ENCODE data around the gene SRSF1. TPM values are rescaled to one million over a fixed set of nuclear protein-coding genes. Genes with fewer than 3 reads are reported as not detected.
"Not testable (repeated sequence)": the region's sequence is repeated elsewhere in the genome, so short reads cannot be mapped to it uniquely, and the experiment has no call there.

SRSF1 gene
- total RNA-seq, 2 experiments from 2014 or later, result 115 to 121 TPM

DNA sequence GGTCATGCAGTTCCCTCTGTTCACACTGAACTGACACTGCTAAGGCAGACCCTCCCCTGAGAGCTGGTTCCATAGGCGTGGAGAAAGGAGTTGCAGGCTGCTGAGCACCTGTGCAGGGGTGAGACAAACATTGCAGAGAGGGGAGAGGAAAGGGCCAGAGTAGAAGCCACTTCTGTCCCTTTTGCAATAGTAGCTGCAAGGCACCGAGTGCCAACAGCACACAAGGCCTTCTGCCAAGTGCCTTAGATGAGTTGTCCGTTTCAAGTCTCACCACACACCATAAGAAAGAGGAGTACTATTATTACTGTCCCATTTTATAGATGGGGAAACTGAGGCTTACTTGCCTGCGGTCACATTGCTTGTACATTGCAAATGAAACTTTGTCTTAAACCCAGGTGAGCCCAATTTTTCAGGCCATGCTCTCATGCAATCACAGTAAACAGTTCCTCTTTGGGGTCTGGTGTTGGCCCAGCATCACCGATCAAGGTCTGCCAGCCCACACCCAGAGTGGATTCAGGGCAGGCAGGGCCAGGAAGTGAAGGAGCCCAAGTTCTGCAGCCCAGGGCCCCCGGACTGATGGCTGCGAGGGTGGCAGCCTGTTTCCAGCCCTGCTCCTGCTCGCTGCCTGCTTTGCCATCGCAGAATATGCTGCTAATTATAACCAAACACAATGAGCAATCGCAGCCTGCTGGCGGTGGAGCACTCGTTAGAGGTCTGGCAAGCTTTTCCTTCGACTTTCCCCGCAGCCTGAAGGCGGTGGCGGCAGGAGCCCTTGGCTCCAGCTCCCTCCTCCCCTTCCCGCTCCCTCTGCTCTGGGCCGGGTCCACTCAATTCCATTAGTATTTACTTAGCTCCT is 39.4 kb upstream of the SRSF1 start:
- CTCF ChIA-PET, result no interaction called here
- TF ChIP-seq, protein P1, sequence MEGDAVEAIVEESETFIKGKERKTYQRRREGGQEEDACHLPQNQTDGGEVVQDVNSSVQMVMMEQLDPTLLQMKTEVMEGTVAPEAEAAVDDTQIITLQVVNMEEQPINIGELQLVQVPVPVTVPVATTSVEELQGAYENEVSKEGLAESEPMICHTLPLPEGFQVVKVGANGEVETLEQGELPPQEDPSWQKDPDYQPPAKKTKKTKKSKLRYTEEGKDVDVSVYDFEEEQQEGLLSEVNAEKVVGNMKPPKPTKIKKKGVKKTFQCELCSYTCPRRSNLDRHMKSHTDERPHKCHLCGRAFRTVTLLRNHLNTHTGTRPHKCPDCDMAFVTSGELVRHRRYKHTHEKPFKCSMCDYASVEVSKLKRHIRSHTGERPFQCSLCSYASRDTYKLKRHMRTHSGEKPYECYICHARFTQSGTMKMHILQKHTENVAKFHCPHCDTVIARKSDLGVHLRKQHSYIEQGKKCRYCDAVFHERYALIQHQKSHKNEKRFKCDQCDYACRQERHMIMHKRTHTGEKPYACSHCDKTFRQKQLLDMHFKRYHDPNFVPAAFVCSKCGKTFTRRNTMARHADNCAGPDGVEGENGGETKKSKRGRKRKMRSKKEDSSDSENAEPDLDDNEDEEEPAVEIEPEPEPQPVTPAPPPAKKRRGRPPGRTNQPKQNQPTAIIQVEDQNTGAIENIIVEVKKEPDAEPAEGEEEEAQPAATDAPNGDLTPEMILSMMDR (IDR thresholded peaks at IDR 0.05), result no peak

DNA sequence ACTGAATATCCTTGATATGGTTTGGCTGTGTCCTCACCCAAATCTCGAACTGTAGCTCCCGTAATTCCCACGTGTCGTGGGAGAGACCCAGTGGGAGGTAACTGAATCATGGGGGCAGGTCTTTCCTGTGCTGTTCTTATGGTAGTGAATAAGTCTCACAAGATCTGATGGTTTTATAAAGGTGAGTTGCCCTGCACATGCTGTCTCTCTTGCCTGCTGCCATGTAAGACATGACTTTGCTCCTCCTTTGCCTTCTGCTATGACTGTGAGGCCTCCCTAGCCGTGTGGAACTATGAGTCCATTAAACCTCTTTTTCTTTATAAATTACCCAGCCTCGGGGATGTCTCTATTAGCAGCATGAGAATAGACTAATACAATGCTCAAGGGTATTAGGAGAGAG is 37.2 kb upstream of the SRSF1 start:
- H3K9me3 Mint-ChIP-seq; H3K36me3 Mint-ChIP-seq (ENCODE audit: low read depth); H3K4me1 ChIP-seq (ENCODE audit: insufficient read depth, low read length); H3K9me3 ChIP-seq (ENCODE audit: control insufficient read depth in 1 of 2, insufficient read depth in 1 of 2, low read length in 2 of 2); H3K4me1 Mint-ChIP-seq (ENCODE audit: low read depth); H3K4me3 Mint-ChIP-seq; POLR2A ChIA-PET; intact Hi-C loops (cut with DNase I, micrococcal nuclease); H3K36me3 ChIP-seq (ENCODE audit: insufficient read depth, low read length); ATAC-seq (ENCODE audit: poor library complexity); CTCF ChIA-PET; H3K27ac ChIP-seq (ENCODE audit: low read depth in 1 of 2, low read length in 2 of 2); H3K4me3 ChIP-seq (ENCODE audit: low read length); DNase-seq; H3K27ac Mint-ChIP-seq: not testable (repeated sequence)
- H3K27me3 ChIP-seq (ENCODE audit: control insufficient read depth in 1 of 2, insufficient read depth in 2 of 2, low read length in 2 of 2), result peaks cover 0 to 10% of the 10 kb centered on the region in 2 experiments
- H3K27me3 Mint-ChIP-seq, result peaks cover 53% of the 10 kb centered on the region

More for the DNA sequence above, 39.4 kb upstream of the SRSF1 start:
- Histone ChIP-seq H3K4me3 (ENCODE audit: low read length) (no peak overlapping the region), H3K27me3 (ENCODE audit: control insufficient read depth in 1 of 2, insufficient read depth in 2 of 2, low read length in 2 of 2) (peaks cover 0 to 10% of the 10 kb centered on the region in 2 experiments), H3K4me1 (ENCODE audit: insufficient read depth, low read length) (no peaks in the 10 kb centered on the region), H3K36me3 (ENCODE audit: insufficient read depth, low read length) (no peaks in the 10 kb centered on the region), H3K27ac (ENCODE audit: low read depth in 1 of 2, low read length in 2 of 2) (no peak overlapping the region), H3K9me3 (ENCODE audit: control insufficient read depth in 1 of 2, insufficient read depth in 1 of 2, low read length in 2 of 2) (no peaks in the 10 kb centered on the region)
- H3K9me3 Mint-ChIP-seq, result no peaks in the 10 kb centered on the region
- no peaks in the 10 kb centered on the region for H3K4me1 Mint-ChIP-seq (ENCODE audit: low read depth)
- no peak overlapping the region for H3K27ac Mint-ChIP-seq
- peaks cover 41% of the 10 kb centered on the region for H3K27me3 Mint-ChIP-seq
- POLR2A ChIA-PET, result no interaction called here
- ATAC-seq (ENCODE audit: poor library complexity), result no peak
- no peak overlapping the region for H3K4me3 Mint-ChIP-seq
- no peak for DNase-seq
- intact Hi-C loops (cut with DNase I, micrococcal nuclease), result no loop called here
- no peaks in the 10 kb centered on the region for H3K36me3 Mint-ChIP-seq (ENCODE audit: low read depth)

DNA sequence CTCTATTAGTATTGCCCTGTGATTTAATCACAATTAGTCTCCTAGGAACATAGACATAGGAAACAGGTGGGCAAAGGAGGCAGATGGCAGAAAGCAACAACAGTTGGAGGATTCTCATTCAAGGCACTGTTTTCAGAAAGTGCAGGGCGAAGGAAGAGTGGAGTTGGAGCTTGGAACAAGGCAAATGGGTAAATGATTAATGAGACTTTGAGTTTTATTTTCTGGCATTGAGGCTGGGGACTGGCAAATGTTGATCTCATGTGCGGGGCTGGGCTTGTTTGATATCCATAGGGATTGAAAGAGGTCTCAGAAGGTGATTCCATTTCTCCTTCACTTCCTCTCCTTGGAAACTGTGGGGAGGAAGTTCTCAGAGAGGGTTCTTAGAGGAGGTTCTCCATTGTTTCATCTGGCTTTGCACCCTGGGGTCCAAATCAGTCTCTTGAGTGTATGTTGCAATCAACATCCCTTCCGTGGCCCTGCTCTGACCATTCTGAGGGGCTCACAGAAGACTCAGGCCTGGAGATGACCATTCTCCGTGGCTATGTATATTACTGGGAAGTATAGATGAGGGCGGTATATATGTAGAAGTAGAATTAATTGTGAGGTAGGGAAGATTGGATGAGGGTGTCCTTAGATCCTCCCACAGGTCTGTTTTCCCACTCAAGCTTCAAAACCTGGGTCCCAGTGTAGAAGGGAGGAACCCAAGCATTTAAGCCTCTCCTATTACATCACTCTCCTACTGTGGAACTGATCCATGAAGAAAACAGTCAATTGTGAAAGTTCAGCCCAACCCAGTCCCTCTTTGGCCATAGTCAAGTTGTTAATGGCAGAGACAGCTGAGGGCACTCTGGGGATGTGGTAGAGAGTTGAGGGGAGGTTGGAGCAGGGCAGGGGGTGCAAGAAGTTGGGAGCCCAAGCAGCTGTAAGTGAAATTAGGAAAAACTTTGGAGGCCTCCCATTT is 36.5 kb upstream of the SRSF1 start:
- ChIA-PET POLR2A (no interaction called here), CTCF (no interaction called here)
- Mint-ChIP-seq H3K4me3 (no peak overlapping the region), H3K9me3 (no peaks in the 10 kb centered on the region), H3K27me3 (peaks cover 55% of the 10 kb centered on the region), H3K4me1 (ENCODE audit: low read depth) (no peaks in the 10 kb centered on the region), H3K36me3 (ENCODE audit: low read depth) (no peaks in the 10 kb centered on the region), H3K27ac (no peak overlapping the region)
- intact Hi-C loops (cut with DNase I, micrococcal nuclease), result no loop called here
- Histone ChIP-seq H3K27ac (ENCODE audit: low read depth in 1 of 2, low read length in 2 of 2) (no peak overlapping the region), H3K36me3 (ENCODE audit: insufficient read depth, low read length) (no peaks in the 10 kb centered on the region), H3K4me3 (ENCODE audit: low read length) (no peak overlapping the region), H3K9me3 (ENCODE audit: control insufficient read depth in 1 of 2, insufficient read depth in 1 of 2, low read length in 2 of 2) (no peaks in the 10 kb centered on the region), H3K27me3 (ENCODE audit: control insufficient read depth in 1 of 2, insufficient read depth in 2 of 2, low read length in 2 of 2) (peaks cover 0 to 10% of the 10 kb centered on the region in 2 experiments), H3K4me1 (ENCODE audit: insufficient read depth, low read length) (no peaks in the 10 kb centered on the region)
- TF ChIP-seq, protein P1 (IDR thresholded peaks at IDR 0.05), result no peak
- no peak for DNase-seq
- ATAC-seq (ENCODE audit: poor library complexity), result no peak

Data from CD4-positive, alpha-beta T cell (primary cell).